ENCODE data around the gene WWC1. TPM values are rescaled to one million over a fixed set of nuclear protein-coding genes. Genes with fewer than 3 reads are reported as not detected.
A peak's percentile ranks its signal among the peaks of the same experiment; 100 is the strongest.

WWC1 gene
- total and polyA plus RNA-seq, 10 of the 15 experiments (the other 5 are each of a cell fraction or from before 2014, with no cell fraction given): 0.50 to 7.8 (median 2.5) TPM

DNA sequence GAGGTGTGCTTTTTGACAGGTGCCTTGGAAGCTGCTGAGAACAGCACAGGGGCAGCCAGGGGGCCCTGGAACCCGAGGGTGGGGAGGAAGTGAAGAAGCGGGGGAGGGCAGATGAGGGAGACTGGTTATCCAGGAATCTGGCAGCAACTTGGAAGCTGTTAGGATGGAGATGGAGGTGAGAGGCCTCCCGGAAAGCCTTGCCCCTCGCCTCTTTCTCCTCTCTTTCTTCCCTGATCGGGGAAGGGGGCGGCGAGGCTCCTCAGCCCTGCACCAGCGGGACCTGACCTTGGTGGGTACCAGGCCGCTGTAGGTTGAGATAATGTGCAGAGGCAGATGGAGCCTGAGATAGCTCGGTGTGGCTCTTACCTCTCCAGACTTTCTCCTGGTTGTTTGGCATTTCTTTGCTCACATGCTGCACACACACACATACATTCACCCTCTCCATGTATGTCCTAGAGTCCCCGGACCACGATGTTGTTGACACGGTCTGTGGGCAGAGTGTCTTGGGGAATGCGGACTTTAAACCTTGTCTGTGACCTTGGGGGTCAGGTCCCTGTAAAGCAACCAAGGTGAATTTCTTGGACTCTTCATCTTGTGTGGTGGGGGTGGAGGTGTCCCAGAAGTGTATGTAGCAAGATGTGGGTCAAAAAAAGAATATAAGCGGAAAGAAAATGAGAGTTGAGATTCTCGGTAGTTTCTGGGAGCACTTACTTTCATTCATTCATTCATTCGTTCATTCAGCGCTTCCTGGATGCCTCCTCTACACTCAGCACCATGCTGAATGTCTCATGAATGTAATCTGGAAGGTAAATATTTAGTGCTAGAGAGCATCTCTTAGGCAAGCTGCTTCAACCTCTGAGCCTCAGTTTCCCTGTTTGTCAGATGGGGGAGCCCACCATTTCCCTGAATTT, 1.6 kb downstream of the WWC1 start:
- H3K79me2 ChIP-seq (ENCODE audit: control insufficient read depth, insufficient read depth, low read length): peaks cover 3% of the 10 kb centered on the region; the same call in 1 of the 2 replicates
- RAD21 ChIA-PET (ENCODE audit: unreplicated experiment): no interaction called here
- ATAC-seq (no peak), FAIRE-seq (no peak), DNase-seq (ENCODE audit: low read depth, low spot score) (no peak)
- peak overlapping the region; percentile 80 for H3K4me2 ChIP-seq (ENCODE audit: control insufficient read depth, insufficient read depth)
- SMC1A ChIA-PET (ENCODE audit: uncharacterized antibody, unreplicated experiment): no interaction called here
- peaks cover 21% of the 10 kb centered on the region for H3K4me1 ChIP-seq (ENCODE audit: control insufficient read depth, insufficient read depth, low read length)
- H3K4me3 ChIP-seq: peak overlapping the region; percentile 70
- H4K20me1 ChIP-seq (ENCODE audit: control insufficient read depth, insufficient read depth): no peaks in the 10 kb centered on the region; the same call in 1 of the 2 replicates
- H3K27me3 ChIP-seq (replicated peaks in 1 of 2; ENCODE audit: control insufficient read depth in 2 of 2, insufficient read depth in 2 of 2, low read length in 1 of 2): no peaks in the 10 kb centered on the region
- in situ Hi-C loops (cut with MboI): no loop called here
- TF ChIP-seq ZNF24 (IDR thresholded peaks at IDR 0.05) (0 out of 2 replicates have a peak, but pooled peaks have one; percentile 9), SUZ12 (IDR thresholded peaks at IDR 0.05; ENCODE audit: unreplicated experiment) (no peak)
- H3K27ac ChIP-seq (ENCODE audit: control insufficient read depth, insufficient read depth): no peak overlapping the region
- CTCF ChIA-PET: no interaction called here
- intact Hi-C loops (cut with micrococcal nuclease; ENCODE audit: unreplicated experiment): loop anchor here (10.0 kb wide), 1 partner anchor 282 kb away; the partner anchor contains the start of gene PANK3
- POLR2A ChIA-PET: no interaction called here
- H3K36me3 ChIP-seq (ENCODE audit: control insufficient read depth in 2 of 2, insufficient read depth in 2 of 2, low read length in 1 of 2): no peaks in the 10 kb centered on the region
- no peak overlapping the region for H3K9ac ChIP-seq (ENCODE audit: control insufficient read depth, insufficient read depth, low read length)
- H2AFZ ChIP-seq (ENCODE audit: control insufficient read depth, low read depth, low read length): no peak overlapping the region
- BruUV-seq (replicated peaks): no TSS peak
- 79% methylated on average over 18 of the region's 18 CpGs for WGBS (ENCODE audit: insufficient coverage, insufficient replicate concordance, low lambda C conversion rate, missing lambda C conversion rate)
- no peaks in the 10 kb centered on the region for H3K9me3 ChIP-seq (replicated peaks; ENCODE audit: control insufficient read depth, insufficient read depth, low read length)

DNA sequence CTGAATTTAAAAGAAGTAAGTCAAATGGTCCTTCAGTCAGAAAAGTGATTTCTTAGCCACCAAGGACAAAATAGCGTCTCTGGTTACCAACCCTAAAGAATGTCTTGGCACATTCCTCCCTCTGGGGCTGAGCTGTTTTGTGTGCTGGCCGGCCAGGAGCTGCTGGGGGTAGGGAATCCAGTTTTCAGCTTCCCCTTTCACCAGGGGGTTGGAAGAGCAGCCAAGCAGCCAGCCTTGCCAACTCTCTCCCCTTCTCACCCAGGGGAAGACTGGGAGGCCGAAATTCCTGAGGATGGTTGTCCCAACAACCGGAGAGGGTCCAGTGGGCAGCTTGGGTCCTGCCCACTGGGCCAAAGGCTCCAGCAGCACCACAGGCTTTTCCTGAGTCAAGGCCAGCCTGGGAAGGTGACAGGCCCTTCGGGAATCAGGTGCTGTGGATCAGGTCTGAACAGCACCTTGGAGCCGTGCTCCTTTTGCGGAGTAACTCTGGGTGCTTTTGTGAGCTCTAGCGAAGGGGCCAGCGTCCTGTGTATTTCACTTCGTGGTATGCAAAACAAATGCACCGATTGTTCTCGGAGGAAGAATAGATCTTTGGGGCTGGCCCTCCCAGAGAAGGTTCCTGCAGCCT, 4.2 kb downstream of the WWC1 start:
- ATAC-seq: no peak
- intact Hi-C loops (cut with micrococcal nuclease; ENCODE audit: unreplicated experiment) (loop anchor here (10.0 kb wide), 1 partner anchor 279 kb away; the partner anchor contains the start of gene PANK3), in situ Hi-C loops (cut with MboI) (no loop called here)
- H3K4me3 ChIP-seq: no peak overlapping the region
- H3K79me2 ChIP-seq (ENCODE audit: control insufficient read depth, insufficient read depth, low read length): peaks cover 3% of the 10 kb centered on the region; the same call in 1 of the 2 replicates
- POLR2A ChIA-PET: no interaction called here
- no peaks in the 10 kb centered on the region; the same call in 1 of the 2 replicates for H4K20me1 ChIP-seq (ENCODE audit: control insufficient read depth, insufficient read depth)
- no peaks in the 10 kb centered on the region for H3K9me3 ChIP-seq (replicated peaks; ENCODE audit: control insufficient read depth, insufficient read depth, low read length)
- DNase-seq (ENCODE audit: low read depth, low spot score): no peak
- no peak overlapping the region for H3K27ac ChIP-seq (ENCODE audit: control insufficient read depth, insufficient read depth)
- CTCF ChIA-PET: interaction anchor here (0.6 kb wide), 1 partner anchor 323 kb away, joined by 3 read pairs; no protein-coding TSS in a partner anchor
- H3K27me3 ChIP-seq (replicated peaks in 1 of 2; ENCODE audit: control insufficient read depth in 2 of 2, insufficient read depth in 2 of 2, low read length in 1 of 2): no peaks in the 10 kb centered on the region; a peak in 1 of 4 replicates
- RAD21 ChIA-PET (ENCODE audit: unreplicated experiment): no interaction called here
- H3K4me2 ChIP-seq (ENCODE audit: control insufficient read depth, insufficient read depth): no peak overlapping the region
- no peak for FAIRE-seq
- no peak overlapping the region for H2AFZ ChIP-seq (ENCODE audit: control insufficient read depth, low read depth, low read length)
- 69% methylated on average over 12 of the region's 12 CpGs for WGBS (ENCODE audit: insufficient coverage, insufficient replicate concordance, low lambda C conversion rate, missing lambda C conversion rate)
- H3K4me1 ChIP-seq (ENCODE audit: control insufficient read depth, insufficient read depth, low read length): peaks cover 6% of the 10 kb centered on the region
- no peak overlapping the region for H3K9ac ChIP-seq (ENCODE audit: control insufficient read depth, insufficient read depth, low read length)
- no peak for TF ChIP-seq RFX5 (IDR thresholded peaks at IDR 0.05; ENCODE audit: low read depth, low read length)
- SMC1A ChIA-PET (ENCODE audit: uncharacterized antibody, unreplicated experiment): interaction anchor here (0.9 kb wide), 1 partner anchor 9 kb away, joined by 3 read pairs; no protein-coding TSS in a partner anchor
- no peaks in the 10 kb centered on the region for H3K36me3 ChIP-seq (ENCODE audit: control insufficient read depth in 2 of 2, insufficient read depth in 2 of 2, low read length in 1 of 2)
- BruUV-seq (replicated peaks): no TSS peak
